OCI-LY1 (cell line): ENCODE results near the gene CAPN11.

Source experiments
- CTCF ChIP-seq: fragments of 200-600 bp; sonication (generic), shearing (Covaris generic); IDR thresholded peaks from 2 replicates; pipeline ENCODE4 v1.5.1; 2017; ENCODE audit warnings: mild to moderate bottlenecking, antibody characterized with exemption, low read length, moderate library complexity, mixed read lengths
- EZH2 ChIP-seq: fragments of 200-600 bp; sonication (generic), shearing (Covaris generic); IDR thresholded peaks from 2 replicates; pipeline ENCODE4 v1.8.0; 2017; ENCODE audit warnings: borderline replicate concordance, mixed run types, mild to moderate bottlenecking, antibody characterized with exemption, low read length, moderate library complexity, mixed read lengths

GRCh38 chr6:44156494-44157151 is 2.0 kb upstream of the CAPN11 start:
- no peak for TF ChIP-seq CTCF
- TF ChIP-seq EZH2, result no peak
